HG03520 (cell line): ENCODE results near the gene NR1D2.
"Not testable (repeated sequence)": the region's sequence is repeated elsewhere in the genome, so short reads cannot be mapped to it uniquely, and the experiment has no call there.

ENCODE experiments used
- ATAC-seq: cut with Tn5 transposase; IDR thresholded peaks from one replicate; pipeline ENCODE4 v1.9.1; 2021; ENCODE audit warnings: mild to moderate bottlenecking, moderate library complexity; ENCODE audit not compliant: unreplicated experiment

NR1D2 gene

GRCh38 chr3:23944861-23945662 is at the start of gene NR1D2:
Gene NR1D2, plus strand, starts transcription at chr3:23945286. Its CDS starts 293 bp downstream, at chr3:23945579.
- ATAC-seq, result peak; percentile 52

- no peak for ATAC-seq
These were observed 44.3 kb upstream of the NR1D2 start for GRCh38 chr3:23900744-23901143.

- ATAC-seq, result no peak
These were observed 40.5 kb upstream of the NR1D2 start for GRCh38 chr3:23904545-23904944.

GRCh38 chr3:23909341-23909740 is 35.7 kb upstream of the NR1D2 start:
- no peak for ATAC-seq

- ATAC-seq, result no peak
These were observed 33.7 kb upstream of the NR1D2 start for GRCh38 chr3:23911397-23911796.

GRCh38 chr3:23912335-23912734 is 32.8 kb upstream of the NR1D2 start:
- ATAC-seq, result not testable (repeated sequence)

GRCh38 chr3:23913182-23913581 is 31.9 kb upstream of the NR1D2 start:
- no peak for ATAC-seq

- ATAC-seq, result no peak
These were observed 31.0 kb upstream of the NR1D2 start for GRCh38 chr3:23913873-23914743.

- no peak for ATAC-seq
These were observed 29.5 kb upstream of the NR1D2 start for GRCh38 chr3:23915537-23916108.

GRCh38 chr3:23916152-23916885 is 28.8 kb upstream of the NR1D2 start:
- ATAC-seq, result peak; percentile 38

GRCh38 chr3:23916886-23917678 is 28.0 kb upstream of the NR1D2 start, which contains the start of the genes NKIRAS1 and RPL15:
Gene NKIRAS1, minus strand, starts transcription at chr3:23916990. Its CDS starts 6,086 bp downstream, at chr3:23910904.
Gene RPL15, plus strand, starts transcription at chr3:23917132. Its CDS starts 728 bp downstream, at chr3:23917860.
- ATAC-seq, result peak; percentile 94

- not testable (repeated sequence) for ATAC-seq
These were observed 27.3 kb upstream of the NR1D2 start for GRCh38 chr3:23917679-23918303.

- not testable (repeated sequence) for ATAC-seq
These were observed 26.8 kb upstream of the NR1D2 start for GRCh38 chr3:23918331-23918730.

GRCh38 chr3:23919628-23920027 is 25.5 kb upstream of the NR1D2 start:
- ATAC-seq, result no peak

GRCh38 chr3:23920151-23920655 is 24.9 kb upstream of the NR1D2 start:
- no peak for ATAC-seq

- ATAC-seq, result no peak
These were observed 24.0 kb upstream of the NR1D2 start for GRCh38 chr3:23921052-23921511.

- no peak for ATAC-seq
These were observed 21.3 kb upstream of the NR1D2 start for GRCh38 chr3:23923786-23924185.

- no peak for ATAC-seq
These were observed 18.8 kb upstream of the NR1D2 start for GRCh38 chr3:23926246-23926645.

GRCh38 chr3:23926736-23927135 is 18.4 kb upstream of the NR1D2 start:
- no peak for ATAC-seq
